OCI-M2 (cell line): Measurements from ENCODE around the gene ACOX3.

Experiments used
- DNase-seq: peaks from one replicate; lab custom pipeline; 2025; ENCODE audit not compliant: unreplicated experiment; lab: John Stamatoyannopoulos, UW

Gene ACOX3

DNA sequence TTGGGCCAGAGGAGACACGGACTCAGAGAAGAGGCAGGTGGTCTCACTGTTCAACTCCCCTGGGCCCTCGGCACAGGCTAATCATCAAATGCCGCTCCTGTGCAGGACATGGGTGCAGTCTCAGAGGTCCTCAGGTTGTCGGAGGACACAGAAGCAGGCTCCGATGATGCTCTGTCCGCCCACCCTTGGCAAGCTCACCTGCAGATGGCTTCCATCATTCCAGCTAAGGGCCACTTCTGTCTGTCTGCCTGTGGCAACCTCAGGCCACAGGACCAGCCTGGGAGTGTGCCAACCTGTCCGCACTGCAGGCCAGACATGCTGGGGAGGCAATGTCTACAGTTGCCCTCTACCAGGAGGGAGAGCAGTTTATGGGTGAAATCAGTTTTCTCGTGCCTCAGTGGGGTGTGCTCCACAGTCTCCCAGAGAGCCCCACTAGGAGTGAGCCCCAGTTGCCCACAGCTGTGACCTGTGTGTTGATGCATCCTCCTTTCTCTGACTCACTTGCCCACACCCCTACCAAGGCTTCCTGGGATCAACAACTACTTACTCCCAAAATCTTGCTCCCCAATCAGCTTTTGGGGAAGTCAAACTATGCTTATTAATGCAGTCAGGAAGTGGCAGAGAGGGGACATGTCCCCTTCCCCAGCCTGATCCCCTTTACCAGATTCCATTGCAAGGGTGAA, 115.1 kb downstream of the ACOX3 start:
- no peak for DNase-seq

DNA sequence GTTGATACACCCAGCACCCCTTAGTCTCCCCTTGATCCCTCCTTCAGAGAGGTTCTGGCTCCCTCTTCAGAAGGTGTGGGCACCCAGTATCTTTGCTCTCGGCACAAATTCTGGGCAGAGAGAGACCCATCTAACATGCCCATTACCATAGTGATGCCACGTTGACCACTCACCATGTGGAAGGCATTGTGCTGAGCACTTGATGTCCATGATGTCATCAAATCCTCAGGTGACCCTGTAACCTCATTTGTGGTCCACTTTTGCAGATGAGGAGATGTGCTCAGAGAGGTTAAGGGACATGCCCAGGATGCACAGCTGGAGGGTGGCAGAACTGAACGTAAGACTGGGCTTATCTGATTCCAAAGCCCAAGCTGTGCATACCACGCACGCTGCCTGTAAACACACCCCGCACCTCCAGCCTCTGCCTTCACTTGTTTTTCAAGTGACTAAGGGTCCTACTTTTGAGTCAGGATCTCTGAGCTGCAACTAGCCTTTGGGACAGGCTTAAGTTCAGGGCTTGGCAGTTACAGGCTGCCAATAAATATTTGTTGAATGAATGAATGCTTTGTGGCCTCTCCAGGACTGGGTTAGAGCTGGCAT, 115.8 kb downstream of the ACOX3 start:
- no peak for DNase-seq

GRCh38 chr4:8323947-8324555, 116.5 kb downstream of the ACOX3 start:
- DNase-seq: no peak

- no peak for DNase-seq
Observed at GRCh38 chr4:8322794-8323704, 117.5 kb downstream of the ACOX3 start.

DNA sequence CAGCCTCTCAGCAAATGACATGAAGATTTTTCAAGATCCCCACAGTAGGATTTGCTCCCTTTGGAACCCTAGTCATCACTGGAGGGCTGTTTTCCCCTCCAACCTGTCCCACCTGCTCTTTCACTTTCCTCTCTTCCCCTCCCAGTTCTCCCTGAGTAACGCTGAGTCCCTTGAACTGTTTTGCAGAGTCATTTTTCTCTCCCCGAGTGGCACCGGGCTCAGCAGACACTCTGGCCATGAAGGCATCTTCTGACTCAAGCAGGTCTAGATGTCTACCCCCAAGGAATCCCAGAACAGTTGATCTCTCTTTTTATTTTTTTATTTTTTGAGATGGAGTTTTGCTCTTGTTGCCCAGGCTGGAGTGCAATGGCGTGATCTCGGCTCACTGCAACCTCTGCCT, 118.8 kb downstream of the ACOX3 start:
- no peak for DNase-seq

GRCh38 chr4:8321220-8321619, 119.3 kb downstream of the ACOX3 start:
- DNase-seq: no peak

DNA sequence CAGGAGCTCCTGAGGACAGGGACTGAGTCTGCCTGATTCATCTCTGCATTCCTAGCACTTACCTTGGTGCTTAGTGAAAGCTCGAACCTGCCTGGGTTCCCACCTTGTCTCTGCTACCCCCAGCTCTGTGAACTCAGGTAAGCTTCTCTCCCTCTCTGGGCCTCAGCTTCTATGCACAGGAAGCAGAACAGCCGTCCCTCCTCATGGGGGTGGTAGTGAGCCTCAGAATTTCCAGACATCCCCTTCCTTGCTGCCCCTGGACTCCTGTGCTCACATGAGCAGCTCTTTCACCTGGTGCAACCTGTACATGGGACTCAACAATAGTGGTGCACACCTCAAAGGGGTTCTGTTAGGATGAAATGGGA, 120.2 kb downstream of the ACOX3 start:
- no peak for DNase-seq

DNA sequence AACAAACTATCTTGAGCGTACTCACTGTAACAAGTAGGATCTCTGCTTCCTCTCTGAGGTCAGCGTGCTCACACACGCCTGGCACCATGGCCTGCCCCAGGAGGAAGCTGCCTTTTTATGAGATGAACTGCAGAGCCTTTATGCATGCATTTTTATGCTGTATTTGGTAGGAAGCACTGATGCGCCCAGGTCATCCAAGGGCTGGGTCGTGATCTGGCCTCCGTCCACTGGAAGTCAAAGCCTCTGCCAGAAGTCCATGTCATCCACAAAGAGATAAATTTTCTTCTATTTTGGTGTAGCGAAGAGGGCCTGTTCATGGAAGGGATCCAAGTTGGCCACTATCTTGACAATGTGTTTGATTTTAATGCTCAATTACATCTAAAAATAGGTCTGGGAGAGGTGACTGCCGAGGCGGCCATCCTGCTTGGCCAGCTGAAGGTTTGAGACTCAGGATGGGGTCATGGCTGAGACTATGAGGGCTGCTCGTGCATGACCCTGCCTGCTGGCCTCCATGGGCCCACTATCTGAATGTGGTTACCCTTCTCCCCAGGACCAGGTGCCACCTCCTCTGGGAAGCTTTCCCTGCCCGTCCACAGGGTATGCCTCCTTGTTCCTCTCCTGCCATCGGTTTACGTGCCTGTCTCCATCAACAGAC, 120.7 kb downstream of the ACOX3 start:
- no peak for DNase-seq

DNA sequence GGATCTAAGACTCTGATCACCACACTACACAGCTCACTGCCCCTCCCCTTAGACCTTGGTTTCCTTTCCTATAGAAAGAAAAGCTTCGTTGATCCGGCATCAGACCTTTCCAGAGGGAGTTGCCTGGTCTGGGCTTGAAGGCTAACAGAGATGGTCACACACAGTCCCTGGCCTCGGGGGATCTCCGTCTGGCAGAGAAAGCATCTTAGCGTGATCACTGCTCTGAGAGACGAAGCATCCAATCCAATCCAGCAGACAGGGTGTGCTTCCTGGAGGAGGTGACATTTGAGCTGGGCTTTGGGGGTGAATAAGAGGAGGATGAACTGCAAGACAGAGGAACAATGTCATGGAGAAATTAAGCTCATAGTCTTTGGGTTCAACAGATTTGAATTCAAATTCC, 121.5 kb downstream of the ACOX3 start:
- no peak for DNase-seq

GRCh38 chr4:8318509-8318908, 122.0 kb downstream of the ACOX3 start:
- DNase-seq: no peak

- no peak for DNase-seq
Observed at GRCh38 chr4:8317474-8317873, 123.0 kb downstream of the ACOX3 start.

DNA sequence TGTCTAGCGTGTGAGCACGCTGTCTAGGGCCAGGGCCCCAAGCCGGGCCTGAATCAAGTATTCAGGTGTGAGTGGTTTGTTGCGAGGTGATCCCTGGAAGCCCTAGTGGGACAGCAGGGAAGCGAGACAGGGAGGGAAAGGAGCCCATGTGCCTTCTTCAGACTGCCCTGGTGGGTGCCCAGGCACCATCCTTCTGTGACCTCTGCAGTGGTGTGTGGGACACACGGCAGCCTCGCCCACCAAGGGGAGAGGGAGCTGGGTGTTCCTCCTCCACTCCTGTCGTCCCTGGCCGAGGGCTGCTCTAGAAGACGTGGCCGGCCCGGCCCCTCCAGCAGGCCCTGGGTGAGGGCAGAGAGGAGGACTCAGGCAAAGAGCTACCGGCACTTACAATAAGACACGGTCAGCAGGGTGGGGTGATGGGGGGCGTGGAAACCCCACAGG, 123.6 kb downstream of the ACOX3 start:
- no peak for DNase-seq
